Stimulated activated naive CD8-positive, alpha-beta T cell treated with anti-CD3 and anti-CD28 coated beads, Interleukin-15, Interleukin-2, amounts not matched to agents 100 U/mL and 50 U/mL, for 24 hours (primary cell): ENCODE results near the gene AXIN2.

ENCODE experiments used
- ATAC-seq: fragments of 150-1000 bp; cut with Tn5 transposase; one replicate; pipeline ENCODE4 v1.10.0; 2021
- DNase-seq: peaks from one replicate; pipeline ENCODE4 v3.0.0; 2021

Gene AXIN2

DNA sequence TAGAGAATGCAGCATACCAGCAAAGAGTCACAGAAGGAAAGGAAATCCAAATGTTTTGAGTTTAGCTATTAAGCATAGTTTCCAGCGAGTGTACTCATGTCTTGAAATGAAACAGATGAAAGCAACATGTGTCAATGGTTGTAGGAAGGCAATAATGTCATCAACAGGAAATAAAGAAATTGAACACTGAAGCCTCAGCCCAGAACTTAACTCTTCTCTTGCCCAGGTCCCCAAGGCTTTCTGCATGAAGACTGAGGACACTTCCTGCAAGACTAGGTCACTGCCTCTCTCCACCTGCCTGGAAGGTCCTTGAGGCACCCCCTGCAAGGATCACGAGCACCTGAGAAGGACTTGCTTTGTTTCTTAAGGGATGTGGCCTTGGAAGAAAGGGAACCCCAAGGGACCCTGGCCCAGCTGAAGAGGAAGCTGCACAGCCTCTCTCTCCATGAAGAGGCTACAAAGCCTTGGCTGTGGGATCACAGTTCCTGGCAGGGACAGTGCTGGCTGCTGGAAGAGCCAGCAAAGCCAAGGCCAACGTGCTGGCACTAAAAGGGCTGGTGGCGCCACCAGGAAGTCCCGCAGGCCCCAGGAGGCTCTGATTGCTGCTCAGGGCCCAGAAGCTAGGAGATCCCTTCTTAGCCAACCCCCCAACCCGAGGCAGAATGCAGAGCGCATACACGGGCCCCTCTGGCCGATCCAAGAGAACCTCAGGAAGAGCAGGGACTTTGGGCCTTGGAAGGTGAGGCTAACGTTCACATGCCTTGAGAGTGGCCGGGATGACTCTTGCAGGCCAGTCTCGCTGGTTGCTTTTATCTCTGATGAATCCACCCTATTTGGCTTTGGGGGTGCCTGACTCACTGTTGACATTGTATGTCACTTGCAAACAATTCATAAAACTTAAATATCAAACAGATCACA, 23.4 kb upstream of the AXIN2 start:
- DNase-seq: no peak
- ATAC-seq: peak; percentile 33

DNA sequence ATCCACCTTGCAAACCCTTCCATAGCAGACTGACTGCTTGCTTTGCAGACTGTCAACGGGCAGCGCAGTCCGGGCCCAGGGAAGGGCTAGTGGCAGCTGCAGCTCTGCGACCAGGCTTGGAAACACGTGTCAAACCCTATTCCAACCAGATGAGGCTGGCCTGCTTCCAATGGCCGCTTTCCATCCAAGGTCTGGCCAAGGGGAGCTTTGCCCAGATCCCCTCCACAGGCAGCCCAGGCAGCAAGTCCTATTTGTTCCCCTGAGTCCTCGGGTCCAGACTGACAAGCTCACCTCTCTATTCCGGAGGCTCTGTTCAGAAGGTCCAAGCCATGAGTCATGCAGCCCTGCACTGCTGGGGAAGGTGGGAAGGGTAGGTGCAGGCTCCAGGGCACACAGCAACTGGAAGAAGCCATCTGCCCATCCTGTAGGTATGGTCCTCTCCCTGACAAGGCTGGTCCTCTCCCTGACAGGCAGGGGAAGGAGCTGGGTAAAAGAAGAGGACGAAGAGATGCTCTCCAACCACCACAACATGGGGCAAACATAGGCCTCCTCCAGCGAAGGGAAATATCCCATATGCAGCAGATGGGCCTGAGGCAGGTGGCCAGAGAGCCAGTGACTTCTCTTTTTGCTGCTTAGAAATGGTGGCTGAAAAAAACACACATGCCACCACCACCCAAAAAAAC, 22.6 kb upstream of the AXIN2 start:
- no peak for ATAC-seq
- DNase-seq: no peak

DNA sequence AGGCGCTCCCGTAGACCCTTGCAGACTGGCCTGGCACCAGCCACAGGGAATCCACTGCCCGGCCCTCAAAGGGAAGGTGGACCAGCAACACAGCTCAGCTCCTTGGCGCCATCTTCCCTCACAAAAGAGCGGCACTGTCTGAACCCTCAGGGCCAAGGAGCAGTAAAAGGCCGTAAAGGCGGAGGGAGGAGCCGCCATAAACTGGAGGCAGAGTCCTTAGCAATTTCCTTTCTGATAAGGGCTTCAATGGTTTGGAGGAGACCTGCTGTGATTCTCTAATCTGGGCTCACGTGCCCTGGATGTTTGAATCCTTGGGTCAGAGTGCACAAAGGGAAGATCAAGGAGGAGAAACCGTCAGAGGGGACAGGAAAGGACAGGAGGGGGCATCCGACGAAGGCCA, 15.5 kb upstream of the AXIN2 start:
- no peak for ATAC-seq
- no peak for DNase-seq

DNA sequence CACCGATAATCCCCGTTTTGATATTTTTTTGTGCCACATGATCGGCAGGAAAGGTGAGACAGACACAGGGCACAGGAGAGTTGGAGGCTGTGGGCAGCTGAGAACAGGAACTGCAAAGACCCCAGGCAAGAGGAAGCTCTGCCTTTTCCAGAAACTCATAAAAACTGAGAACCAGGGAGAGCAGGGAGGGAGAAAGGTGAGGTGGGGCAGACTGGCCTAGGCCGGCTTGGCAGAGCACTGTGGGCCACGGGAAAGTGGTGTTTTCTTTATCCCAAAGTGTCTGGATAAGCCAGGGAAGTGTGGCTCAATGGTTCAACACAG, 11.8 kb upstream of the AXIN2 start:
- ATAC-seq (no peak), DNase-seq (no peak)

DNA sequence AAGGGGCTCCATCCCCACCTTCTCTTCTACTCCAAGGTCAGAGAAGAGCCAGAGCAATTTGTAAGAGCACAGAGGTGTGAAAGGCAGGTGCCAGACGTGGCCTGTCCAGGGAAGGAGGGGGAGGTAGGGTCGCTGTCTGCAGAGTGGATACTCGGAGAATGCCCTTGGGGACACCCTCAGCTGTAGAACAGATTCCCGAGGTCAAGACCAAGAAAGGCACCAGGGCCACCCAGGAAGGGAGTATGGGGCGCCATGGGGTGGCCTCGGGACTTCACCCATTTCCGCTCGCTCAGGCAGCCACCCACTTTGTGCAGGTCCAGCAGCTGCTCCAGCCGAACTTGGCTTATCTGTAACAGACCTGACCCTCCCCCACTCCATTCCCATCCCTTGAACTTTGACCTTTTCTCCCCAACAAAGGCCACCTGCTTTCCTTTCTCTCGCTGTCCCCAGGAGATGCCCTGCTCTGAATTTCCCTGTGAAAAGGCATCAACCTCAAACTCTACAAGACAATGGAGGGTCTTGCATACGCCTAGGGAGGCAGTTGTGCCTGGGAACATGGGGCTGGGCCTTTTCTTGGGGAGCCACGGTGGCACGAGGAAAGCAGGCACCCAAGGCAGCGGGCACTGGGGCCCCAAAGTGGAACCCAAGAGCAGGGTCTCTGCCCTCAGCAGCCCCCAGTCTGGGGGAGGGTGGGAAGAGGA, 11.3 kb upstream of the AXIN2 start:
- DNase-seq: no peak
- no peak for ATAC-seq

DNA sequence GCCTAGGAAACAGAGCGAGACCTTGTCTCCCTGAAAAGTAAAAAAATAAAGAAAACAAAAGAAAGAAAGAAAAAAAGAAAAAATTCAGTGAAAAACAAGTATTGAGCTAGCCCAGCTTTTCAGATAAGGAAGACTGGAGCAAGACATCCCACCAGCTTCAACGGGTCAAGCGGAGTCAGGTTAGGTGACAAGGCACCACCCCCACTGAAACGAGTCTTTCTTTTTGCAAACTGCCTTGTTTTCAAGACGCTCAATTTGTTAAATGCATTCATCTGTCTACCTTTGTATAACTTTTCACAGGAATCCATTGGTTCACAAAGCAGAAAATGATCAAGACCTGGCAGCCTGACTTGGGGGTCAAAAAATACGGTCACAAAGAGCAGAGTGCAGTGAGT, 10.7 kb upstream of the AXIN2 start:
- ATAC-seq (no peak), DNase-seq (no peak)

DNA sequence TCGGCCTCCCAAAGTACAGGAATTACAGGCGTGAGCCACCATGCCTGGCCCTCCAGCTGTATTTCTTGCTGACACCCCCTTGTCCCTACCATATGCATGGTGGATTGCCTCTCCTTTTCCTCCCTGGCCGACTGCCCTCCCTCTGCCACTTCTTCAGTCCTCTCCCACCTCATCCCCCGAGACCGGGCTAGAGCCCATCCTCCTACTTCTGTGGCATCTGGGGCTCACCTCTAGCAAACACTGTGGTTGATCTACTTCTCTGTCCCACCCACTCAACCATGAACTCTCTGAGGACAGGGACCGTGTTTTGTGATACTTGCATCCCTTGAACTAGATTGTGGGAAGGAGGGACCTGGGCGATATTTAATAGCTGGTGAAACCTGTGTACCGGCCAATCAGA, 7.5 kb upstream of the AXIN2 start:
- ATAC-seq (no peak), DNase-seq (no peak)

DNA sequence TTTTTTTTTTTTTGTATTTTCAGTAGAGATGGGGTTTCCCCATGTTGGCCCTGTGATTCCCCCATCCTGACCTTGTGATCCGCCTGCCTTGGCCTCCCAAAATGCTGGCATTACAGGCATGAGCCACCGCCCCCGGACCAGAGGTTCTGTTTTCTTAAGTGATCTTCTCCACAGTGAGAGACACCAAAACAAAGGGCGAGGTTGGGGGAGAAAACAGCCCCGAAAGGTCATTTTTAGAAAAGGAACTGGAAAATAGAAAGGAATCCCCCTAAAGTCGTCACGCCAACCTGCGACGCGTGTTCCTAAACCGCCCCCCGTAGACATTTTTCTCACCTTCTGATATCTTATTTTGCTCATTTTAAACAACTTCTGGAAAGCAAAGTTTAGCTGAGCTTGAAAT, 6.1 kb upstream of the AXIN2 start:
- ATAC-seq (no peak), DNase-seq (no peak)

DNA sequence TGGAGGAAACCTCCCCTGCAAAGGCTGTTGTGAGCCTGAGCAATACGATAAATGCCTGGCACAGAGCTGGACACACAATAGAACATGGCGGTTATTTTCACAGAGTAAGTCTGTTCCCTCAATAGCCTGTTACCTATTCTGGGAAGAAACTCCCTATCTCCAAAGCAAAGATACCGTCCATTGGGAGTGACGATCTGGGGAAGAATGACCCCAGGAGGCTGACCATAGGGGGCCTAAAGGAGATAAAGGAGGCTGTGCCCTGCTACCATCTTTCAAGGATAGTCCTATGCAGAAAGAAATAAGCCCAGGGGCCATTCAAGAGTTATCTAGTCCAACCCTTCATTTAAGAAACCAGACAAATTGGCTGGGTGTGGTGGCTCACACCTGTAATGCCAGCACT, 4.1 kb upstream of the AXIN2 start:
- ATAC-seq (no peak), DNase-seq (no peak)

DNA sequence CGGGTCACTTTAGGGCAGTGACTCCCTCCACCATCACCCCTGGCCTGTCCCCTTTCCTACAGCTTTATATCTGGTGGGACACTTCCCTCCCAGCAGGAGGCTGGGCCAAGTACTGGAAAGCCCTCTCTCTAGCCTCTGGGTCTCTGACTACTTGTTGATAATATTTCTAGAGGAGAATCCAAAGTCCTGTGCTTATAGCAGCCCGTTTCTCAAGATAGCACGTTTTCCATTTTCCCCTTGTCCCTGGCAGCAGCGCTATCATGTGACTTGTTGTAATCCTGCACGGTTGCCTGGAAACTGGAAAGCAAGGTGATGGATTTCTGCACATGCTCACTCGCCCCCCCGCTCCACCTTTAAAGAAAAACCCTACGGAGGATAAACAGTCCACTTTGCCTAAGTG, 3.3 kb upstream of the AXIN2 start:
- DNase-seq (no peak), ATAC-seq (no peak)

DNA sequence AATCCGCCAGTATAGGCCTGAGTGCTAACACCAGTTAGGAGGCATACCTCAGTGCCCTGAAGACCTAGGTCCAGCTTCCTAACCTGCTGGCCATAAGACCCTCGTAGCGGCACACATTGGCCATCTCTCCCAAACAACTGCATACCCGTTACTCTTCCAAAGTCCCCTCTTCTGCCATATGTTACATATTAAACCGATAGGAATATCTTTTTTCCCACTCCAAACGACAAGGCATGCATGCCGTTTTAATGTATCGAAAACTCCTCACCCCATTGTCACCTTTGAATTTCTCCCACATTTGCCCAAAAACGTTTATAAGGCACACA, 721 bp upstream of the AXIN2 start:
- no peak for DNase-seq
- ATAC-seq: no peak

DNA sequence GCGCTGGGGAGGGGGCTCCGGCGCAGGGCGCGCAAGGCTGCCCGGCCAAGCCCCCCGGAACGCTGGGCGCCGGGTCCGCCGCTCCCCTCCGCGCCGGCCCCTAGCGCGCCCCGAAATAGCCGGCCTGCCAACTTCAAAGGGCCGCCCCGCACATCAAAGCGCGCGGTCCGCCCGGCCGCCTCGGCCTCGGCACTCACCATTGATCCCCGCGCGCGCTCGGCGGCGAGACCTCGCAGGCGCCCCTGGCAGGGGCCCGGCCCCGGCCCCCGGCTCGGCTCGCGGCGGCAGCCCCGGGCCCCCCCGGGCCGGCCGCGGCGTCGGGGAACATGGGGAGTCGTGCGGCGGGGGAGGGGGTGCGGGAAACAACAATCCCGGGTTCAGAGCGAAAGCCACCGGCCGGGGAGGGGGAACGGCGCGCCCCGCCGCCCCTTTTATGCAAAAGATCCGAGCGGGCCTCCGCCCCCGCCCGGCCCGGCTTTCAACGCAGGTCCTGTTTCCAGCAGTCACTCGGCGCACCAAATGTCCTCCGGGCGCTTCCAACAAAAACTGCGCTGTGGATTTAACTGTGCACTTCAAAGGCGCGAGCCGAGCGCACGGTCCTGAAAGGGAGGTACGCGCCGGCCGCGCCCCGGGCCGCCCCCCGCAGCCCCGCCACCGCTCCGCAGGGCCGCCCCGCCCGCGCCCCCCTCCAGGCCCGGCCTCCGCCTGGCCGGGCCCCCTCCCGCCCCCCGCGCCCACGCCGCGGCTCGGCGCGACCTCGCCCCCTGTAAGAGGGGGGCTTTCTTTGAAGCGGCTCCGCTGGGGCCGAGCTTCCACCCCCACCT, 608 bp downstream of the AXIN2 start:
- ATAC-seq (peak; percentile 47), DNase-seq (peak; percentile 75)

DNA sequence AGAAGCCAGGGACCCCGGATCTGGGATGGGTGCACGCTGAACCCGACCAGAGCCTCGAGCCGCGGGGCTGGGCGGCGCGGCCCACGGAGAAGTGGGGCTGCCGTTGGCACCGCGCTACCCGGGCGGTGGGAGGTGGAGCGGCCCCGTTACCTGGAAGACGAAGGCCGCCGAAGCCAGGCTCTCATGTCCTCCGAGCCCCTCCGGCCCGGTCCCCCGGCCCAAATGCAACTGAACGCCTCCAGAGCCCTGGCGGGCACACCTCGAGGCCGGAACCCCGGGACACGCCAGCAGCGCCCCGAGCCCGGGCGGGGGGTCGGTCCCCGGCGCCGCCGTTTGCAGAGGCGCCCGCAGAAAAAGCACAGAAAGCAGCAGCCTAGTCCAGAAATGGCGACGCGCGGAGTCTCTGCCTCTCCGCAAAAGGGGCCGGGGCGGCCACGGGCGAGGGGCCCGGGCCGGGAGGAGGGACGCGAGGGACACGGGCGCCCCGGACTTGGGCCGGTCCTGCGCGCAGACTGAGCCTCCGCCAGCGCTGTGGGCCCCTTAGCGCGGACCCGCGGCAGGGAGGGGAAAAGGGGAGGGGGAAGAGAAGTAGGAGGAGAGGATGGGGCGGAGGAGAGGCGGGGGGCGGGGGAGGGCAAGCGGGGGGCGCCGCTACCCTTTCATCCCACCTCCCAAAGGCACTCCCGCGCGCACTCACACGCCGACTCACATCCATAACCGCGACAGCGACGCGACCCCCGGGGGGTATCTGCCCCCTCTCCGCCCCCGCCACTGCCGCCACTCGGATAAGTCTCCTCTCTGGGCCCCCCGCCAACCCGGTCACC, 1.4 kb downstream of the AXIN2 start:
- DNase-seq: peak; percentile 25
- no peak for ATAC-seq

DNA sequence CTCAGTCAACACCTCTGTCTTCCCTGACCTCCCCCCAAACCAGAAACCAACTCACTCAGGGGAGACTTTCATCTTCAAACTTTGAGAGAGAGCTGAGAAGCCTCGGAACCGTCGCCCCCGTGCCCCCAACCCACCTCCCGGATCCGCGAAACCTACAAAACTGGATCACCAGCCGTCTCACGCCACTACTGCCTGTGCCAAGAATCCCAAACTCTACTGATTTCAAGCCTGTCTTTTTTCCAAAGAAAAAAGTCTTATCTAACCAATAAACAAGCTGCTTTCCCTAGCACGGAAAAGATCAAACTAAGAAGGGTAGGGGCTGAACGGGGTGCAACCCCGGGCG, 2.0 kb downstream of the AXIN2 start:
- no peak for DNase-seq

DNA sequence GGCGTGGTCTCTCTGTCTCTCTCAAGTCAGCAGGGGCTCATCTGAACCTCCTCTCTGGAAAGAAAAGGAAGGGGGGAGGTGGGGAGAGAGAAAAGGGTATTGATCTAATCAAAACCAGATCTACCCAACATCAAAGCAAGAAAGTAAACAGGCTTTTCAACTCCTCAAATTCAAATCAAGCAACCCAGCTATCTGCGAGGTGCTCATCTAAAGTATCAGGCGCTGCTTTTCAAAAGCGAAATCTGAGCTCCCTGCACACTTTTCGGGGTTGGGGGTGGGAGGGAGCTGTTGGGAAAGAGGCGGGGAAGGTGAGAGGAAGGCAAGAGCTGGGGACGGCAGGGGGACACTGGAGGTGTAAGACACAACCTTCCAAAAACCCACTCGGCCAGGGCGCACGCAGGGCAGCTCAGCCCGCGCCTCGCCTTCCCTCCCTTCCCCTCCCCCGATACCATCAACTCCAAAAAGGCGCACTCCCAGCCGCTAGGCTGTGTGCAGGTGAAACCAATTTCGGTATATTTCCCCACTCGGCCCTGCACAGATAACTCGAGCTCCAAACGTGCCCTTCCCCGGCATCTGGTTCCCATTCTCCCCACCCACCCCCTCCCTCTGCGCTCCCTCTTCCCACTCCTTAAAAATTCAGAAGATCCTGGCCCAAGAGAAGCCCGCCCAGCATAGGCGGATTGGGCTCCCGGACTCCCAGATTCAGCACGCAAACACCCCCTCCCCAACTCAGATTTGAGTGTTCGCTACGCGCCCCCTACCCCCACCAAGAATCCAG, 2.6 kb downstream of the AXIN2 start:
- DNase-seq (peak; percentile 20), ATAC-seq (no peak)

More for the DNA sequence above, 2.0 kb downstream of the AXIN2 start:
- no peak for ATAC-seq

DNA sequence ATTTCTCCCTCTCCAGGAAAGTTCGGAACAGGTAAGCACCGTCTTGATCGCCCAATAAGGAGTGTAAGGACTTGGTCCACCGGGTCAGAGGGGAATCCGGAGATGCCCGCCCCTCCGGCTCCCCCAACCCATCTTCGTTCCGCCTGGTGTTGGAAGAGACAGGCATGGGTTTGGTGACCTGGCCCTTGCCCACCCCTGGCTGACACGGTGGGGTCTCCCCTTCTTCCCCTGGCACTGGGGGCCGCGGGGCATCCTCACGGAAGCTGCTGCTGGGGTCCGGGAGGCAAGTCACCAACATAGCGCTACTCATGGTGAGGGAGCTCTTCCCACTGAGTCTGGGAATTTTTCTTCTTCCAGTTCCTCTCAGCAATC, 3.2 kb downstream of the AXIN2 start:
- no peak for ATAC-seq
- no peak for DNase-seq

DNA sequence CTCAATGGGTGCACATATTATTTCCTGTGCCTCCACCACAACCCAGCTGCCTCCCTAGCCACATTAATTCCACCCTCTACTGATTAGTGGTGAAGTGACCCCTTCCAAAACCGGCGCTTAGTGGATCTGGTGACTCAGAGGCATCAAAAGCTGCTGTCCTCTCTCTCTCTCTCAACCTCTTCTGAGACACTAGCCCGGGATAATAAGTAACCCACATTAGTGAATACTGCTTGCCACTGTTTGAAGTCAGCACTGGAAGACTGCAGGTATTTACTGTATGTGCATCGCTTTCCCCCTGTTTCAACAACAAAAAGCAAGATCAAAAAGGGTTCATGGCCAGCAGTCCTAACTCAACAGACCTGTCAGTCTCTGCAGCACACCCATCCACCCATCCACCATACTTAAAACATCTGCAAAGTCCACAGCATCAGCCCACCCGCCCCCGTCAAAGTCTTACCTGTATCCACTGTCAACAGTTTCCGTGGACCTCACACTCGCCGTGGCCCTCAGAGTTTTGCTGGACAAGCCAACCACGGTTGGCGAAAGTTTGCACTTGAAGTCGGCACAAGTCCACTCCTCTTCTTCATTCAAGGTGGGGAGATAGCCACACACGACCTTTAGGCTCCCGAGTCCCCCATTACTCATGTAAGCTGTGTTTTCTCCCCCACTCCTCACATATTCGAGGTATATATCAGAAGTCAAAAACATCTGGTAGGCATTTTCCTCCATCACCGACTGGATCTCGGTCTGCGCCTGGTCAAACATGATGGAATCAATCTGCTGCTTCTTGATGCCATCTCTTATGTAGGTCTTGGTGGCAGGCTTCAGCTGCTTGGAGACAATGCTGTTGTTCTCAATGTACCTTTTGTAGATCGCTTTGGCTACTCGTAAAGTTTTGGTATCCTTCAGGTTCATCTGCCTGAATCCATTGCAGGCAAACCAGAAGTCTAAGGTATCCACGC, 3.8 kb downstream of the AXIN2 start:
- no peak for ATAC-seq
- DNase-seq: peak; percentile 27

DNA sequence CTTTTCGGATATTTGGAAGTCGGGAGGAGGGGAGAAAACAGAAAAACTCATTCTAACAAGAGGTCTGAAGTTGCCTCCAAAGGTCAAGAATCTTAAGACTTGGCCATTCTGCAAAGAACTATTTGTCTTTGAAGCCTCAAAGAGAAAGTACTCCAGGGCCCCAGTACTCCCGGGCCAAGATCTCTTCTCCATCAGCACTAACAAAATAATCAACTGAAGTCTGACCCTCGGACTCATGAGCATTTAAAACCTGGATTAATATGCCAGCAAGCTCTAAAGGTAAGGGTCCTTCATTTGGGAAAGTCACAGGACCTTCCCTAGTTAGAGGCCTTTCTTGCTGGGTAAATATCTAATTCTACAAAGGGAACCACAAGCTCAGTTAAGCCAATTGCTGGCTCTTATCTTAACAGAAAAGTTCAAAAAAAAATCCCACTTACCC, 4.5 kb downstream of the AXIN2 start:
- ATAC-seq: no peak
- no peak for DNase-seq

DNA sequence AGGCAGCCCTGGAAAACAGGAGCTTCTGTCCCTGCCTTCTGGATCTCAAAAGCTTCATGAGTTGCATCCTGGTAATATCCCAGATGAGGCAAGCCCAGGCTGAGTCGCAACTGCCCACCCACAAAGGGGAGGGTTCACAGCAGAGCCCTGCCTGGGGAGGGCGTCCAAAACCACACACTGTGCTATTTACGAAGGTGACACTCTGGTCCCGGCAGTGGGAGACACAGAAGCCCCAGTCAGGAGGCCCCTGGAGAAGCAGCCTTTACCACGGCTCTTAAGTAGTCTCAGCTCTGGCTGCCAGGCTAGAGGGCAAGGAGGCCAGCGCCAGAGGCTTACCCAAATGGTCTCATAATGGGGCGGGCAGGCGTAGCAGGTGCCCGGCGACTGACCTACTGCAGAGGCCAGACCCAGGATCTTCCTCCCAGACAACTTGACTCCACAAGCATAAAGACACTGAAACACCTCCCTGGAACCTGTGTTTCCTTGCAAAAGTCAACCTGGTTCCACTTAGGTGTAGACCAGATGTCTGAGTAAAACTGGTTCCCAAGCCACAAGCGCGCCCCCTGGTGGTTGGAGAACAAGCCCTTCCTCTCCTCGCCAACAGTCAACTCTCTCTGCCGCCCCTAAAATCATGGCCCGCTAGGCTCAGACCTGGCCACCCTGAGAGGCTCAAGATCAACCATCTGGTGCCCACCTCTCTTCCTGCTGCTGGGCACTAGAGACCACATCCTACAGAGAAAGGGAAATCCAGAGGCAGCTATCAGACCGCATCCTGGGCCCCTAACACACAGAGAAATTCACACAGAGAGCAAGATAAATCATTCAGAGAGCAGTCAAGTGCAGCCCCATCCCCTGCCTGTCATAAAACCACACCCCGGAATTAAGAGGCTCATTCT, 5.2 kb downstream of the AXIN2 start:
- peak; percentile 51 for ATAC-seq

More for the DNA sequence above, 5.2 kb downstream of the AXIN2 start:
- peak; percentile 95 for DNase-seq
